HepG2 (cell line): ENCODE results near the gene PRR22. TPM values are rescaled to one million over a fixed set of nuclear protein-coding genes. Genes with fewer than 3 reads are reported as not detected.

ENCODE experiments used
- ATAC-seq: fragments of 200-7000 bp; cut with Tn5 transposase; 3 replicates; pipeline ENCODE4 v1.9.1; 2020; ENCODE audit warnings: mild to moderate bottlenecking, moderate library complexity
- BruUV-seq: library from RNA; stranded (reverse); fragments of 400-500 nt; replicated peaks from 2 replicates; lab custom pipeline; 2021; lab: Mats Ljungman, UMichigan
- CTCF ChIA-PET: fragments of 300-600 bp; formaldehyde crosslinking; extraction: SDS; loops from one replicate; lab custom pipeline; 2021; ENCODE audit warnings: low total read pairs, inconsistent platforms, low intra/inter-chr PET ratio; lab: Yijun Ruan, JAX
- POLR2A ChIA-PET: fragments of 350-600 bp; sonication (Branson Sonifier 250); formaldehyde crosslinking; loops from one replicate; lab custom pipeline; 2020; ENCODE audit warnings: antibody characterized with exemption, inconsistent platforms; lab: Yijun Ruan, JAX
- DNase-seq: peaks from one replicate; pipeline ENCODE4 v3.0.0-alpha.2; 2015; ENCODE audit warnings: low spot score
- FAIRE-seq: peaks from 3 replicates; lab custom pipeline; 2011; peaks lifted over from hg19 to GRCh38; lab: Jason Lieb, UNC
- H2AFZ ChIP-seq: one replicate; pipeline ENCODE4 v1.6.1; 2011; ENCODE audit warnings: low read length, inconsistent platforms
- H3K27ac ChIP-seq: fragments of 300-600 bp; 3 replicates; pipeline ENCODE4 v1.8.0; 2011; ENCODE audit warnings: mixed run types, mild to moderate bottlenecking, mixed read lengths, low read length, inconsistent platforms; ENCODE audit not compliant: insufficient read depth; ENCODE audit errors: extremely low read length
- H3K27me3 ChIP-seq, 2 experiments: fragments of 200-600 bp in 1 of 2; 2 replicates in 1 of 2; 3 replicates in 1 of 2; pipeline versions ENCODE4 v1.6.0 to v1.8.0; 2011; ENCODE audit warnings: low read length in 2 of 2, mild to moderate bottlenecking in 2 of 2, moderate library complexity in 2 of 2, inconsistent platforms in 1 of 2; ENCODE audit not compliant: insufficient read depth in 2 of 2, control insufficient read depth in 1 of 2
- H3K36me3 ChIP-seq, 2 experiments: fragments of 200-600 bp in 1 of 2; replicated peaks in 1 of 2; 2 replicates in 1 of 2; 3 replicates in 1 of 2; pipeline versions ENCODE4 v1.5.1 to v1.8.0; 2011; ENCODE audit warnings: low read length in 2 of 2, inconsistent platforms in 1 of 2; ENCODE audit not compliant: insufficient read depth in 2 of 2, control insufficient read depth in 1 of 2
- H3K4me1 ChIP-seq: 2 replicates; pipeline ENCODE4 v1.5.1; 2012; ENCODE audit warnings: low read length, inconsistent platforms; ENCODE audit not compliant: insufficient read depth
- H3K4me2 ChIP-seq: 2 replicates; pipeline ENCODE4 v1.6.0; 2011; ENCODE audit warnings: low read depth, low read length, inconsistent platforms
- H3K4me3 ChIP-seq, 3 experiments: fragments of 200-600 bp in 1 of 3; sonication (generic), shearing (Covaris generic) in 1 of 3; replicated peaks in 1 of 3; 2 replicates each; pipeline ENCODE4 v1.5.1; 2011 to 2016; ENCODE audit warnings: low read length in 3 of 3, inconsistent platforms in 2 of 3, low read depth in 2 of 3, mild to moderate bottlenecking in 2 of 3, control low read depth in 1 of 3, mixed read lengths in 1 of 3; ENCODE audit not compliant: insufficient read depth in 1 of 3
- H3K79me2 ChIP-seq: one replicate; pipeline ENCODE4 v1.6.1; 2011; ENCODE audit warnings: low read length, inconsistent platforms; ENCODE audit not compliant: insufficient read depth
- H3K9ac ChIP-seq: 2 replicates; pipeline ENCODE4 v1.6.0; 2011; ENCODE audit warnings: mild to moderate bottlenecking, low read depth, low read length, inconsistent platforms; ENCODE audit not compliant: insufficient read depth
- H3K9me3 ChIP-seq: 2 replicates; pipeline ENCODE4 v1.5.1; 2012; ENCODE audit warnings: mild to moderate bottlenecking, low read length
- H4K20me1 ChIP-seq: 2 replicates; pipeline ENCODE4 v1.6.0; 2011; ENCODE audit warnings: inconsistent platforms, mild to moderate bottlenecking, low read length, moderate library complexity; ENCODE audit not compliant: insufficient read depth
- LCORL ChIP-seq, 2 experiments: fragments of 450-650 bp in 1 of 2; sonication (generic) in 1 of 2; formaldehyde crosslinking in 1 of 2; IDR thresholded peaks; 2 replicates each; pipeline versions ENCODE4 v1.5.0 to v1.6.1; 2017 to 2020; ENCODE audit warnings: antibody characterized with exemption in 1 of 2, missing genetic modification reagents in 1 of 2
- MAFK ChIP-seq, 2 experiments: IDR thresholded peaks in 1 of 2; conservative IDR thresholded peaks in 1 of 2; 2 replicates each; pipeline ENCODE4 v1.6.1; 2011; ENCODE audit warnings: improper control_type of control experiment in 2 of 2, low read length in 2 of 2
- MZF1 ChIP-seq: sonication (generic); formaldehyde crosslinking; IDR thresholded peaks from 2 replicates; pipeline ENCODE4 v1.8.1; 2023; ENCODE audit warnings: mild to moderate bottlenecking, missing genetic modification reagents, borderline replicate concordance
- NCOR1 ChIP-seq: fragments of 200-600 bp; sonication (generic); IDR thresholded peaks from 2 replicates; pipeline ENCODE4 v1.7.0; 2017; ENCODE audit warnings: antibody characterized with exemption, low read length, borderline replicate concordance
- RBFOX2 ChIP-seq: fragments of 200-400 bp; formaldehyde crosslinking; IDR thresholded peaks from 2 replicates; pipeline ENCODE4 v1.6.1; 2017; ENCODE audit warnings: low read depth, mild to moderate bottlenecking, low read length
- THAP11 ChIP-seq: IDR thresholded peaks from 2 replicates; pipeline ENCODE4 v1.6.1; 2016; ENCODE audit warnings: missing biosample characterization, missing genetic modification reagents
- ZNF276 ChIP-seq: sonication (generic); formaldehyde crosslinking; IDR thresholded peaks from 2 replicates; pipeline ENCODE4 v1.4.0; 2020; ENCODE audit warnings: mild to moderate bottlenecking, low read depth, missing genetic modification reagents
- ZNF33B ChIP-seq: sonication (generic); formaldehyde crosslinking; IDR thresholded peaks from 2 replicates; pipeline ENCODE4 v1.5.1; 2020; ENCODE audit warnings: mild to moderate bottlenecking, missing genetic modification reagents
- ZNF431 ChIP-seq: sonication (generic); formaldehyde crosslinking; IDR thresholded peaks from 2 replicates; pipeline ENCODE4 v1.9.0; 2022; ENCODE audit warnings: missing genetic modification reagents, low read depth, mild to moderate bottlenecking, borderline replicate concordance
- ZNF510 ChIP-seq: sonication (generic); formaldehyde crosslinking; IDR thresholded peaks from 2 replicates; pipeline ENCODE4 v1.4.0; 2020; ENCODE audit warnings: low read depth, mild to moderate bottlenecking, missing genetic modification reagents
- ZNF749 ChIP-seq: sonication (generic); formaldehyde crosslinking; IDR thresholded peaks from 2 replicates; pipeline ENCODE4 v1.8.0; 2022; ENCODE audit warnings: mild to moderate bottlenecking, missing genetic modification reagents, moderate library complexity, borderline replicate concordance
- ZNF770 ChIP-seq: sonication (generic); formaldehyde crosslinking; IDR thresholded peaks from 2 replicates; pipeline ENCODE4 v1.5.0; 2020; ENCODE audit warnings: mild to moderate bottlenecking, missing genetic modification reagents
- ZSCAN25 ChIP-seq: sonication (generic); formaldehyde crosslinking; IDR thresholded peaks from 2 replicates; pipeline ENCODE4 v1.8.0; 2022; ENCODE audit warnings: mild to moderate bottlenecking, missing genetic modification reagents
- WGBS: methylation state at CpG from one replicate; pipeline ENCODE4 v1.1.6; 2017; ENCODE audit warnings: low lambda C conversion rate; 5-methylcytosine and 5-hydroxymethylcytosine counted together
- in situ Hi-C: cut with HindIII; loops from 2 replicates; pipeline ENCODE4 v1.10.0; 2017; ENCODE audit warnings: low pct_unique_long_range_greater_than_20kb; ENCODE audit not compliant: extremely low pct_ligation_motif_present
- intact Hi-C: fragments of 100-400 bp; cut with micrococcal nuclease; formaldehyde crosslinking; loops from one replicate; pipeline ENCODE4 v1.10.0; 2022; ENCODE audit not compliant: unreplicated experiment
- polyA plus RNA-seq, 8 experiments: library from polyadenylated mRNA; depleted of rRNA in 3 of 8; stranded (reverse) in 7 of 8; unstranded in 1 of 8; fragments of >200 nt; fragmentation: Illumina TruSeq in 4 of 8; extraction: Trizol in 4 of 8; gene quantifications; 2 replicates each; pipeline versions ENCODE4 v1.2.1 to v1.2.3, GENCODE V29; 2011 to 2016; ENCODE audit warnings: low read depth in 4 of 8, missing spikeins in 1 of 8, mixed read lengths in 1 of 8; ENCODE audit not compliant: insufficient read depth in 1 of 8
- total RNA-seq, 5 experiments: library from RNA; depleted of rRNA; stranded (reverse); fragments of >200 nt; fragmentation: Illumina TruSeq; extraction: Trizol; gene quantifications; 2 replicates each; pipeline ENCODE4 v1.2.3, GENCODE V29; 2016; ENCODE audit warnings: low read depth in 1 of 5
- TF ChIP-seq, protein P1 (sequence below): sonication (generic); formaldehyde crosslinking; IDR thresholded peaks from 2 replicates; pipeline ENCODE4 v1.8.0; 2022; ENCODE audit warnings: missing genetic modification reagents, mild to moderate bottlenecking, inconsistent platforms, borderline replicate concordance

PRR22 gene
- total and polyA plus RNA-seq, 2 of the 13 experiments (the other 11 are each of a cell fraction or from before 2014, with no cell fraction given): 0.84 to 2.3 TPM

- Histone ChIP-seq H4K20me1 (no peaks in the 10 kb centered on the region), H3K4me3 (no peak overlapping the region), H3K4me1 (peaks cover 32% of the 10 kb centered on the region), H3K79me2 (no peaks in the 10 kb centered on the region), H3K9me3 (no peaks in the 10 kb centered on the region), H3K27ac (no peak overlapping the region), H3K27me3 (no peaks in the 10 kb centered on the region), H2AFZ (no peak overlapping the region), H3K4me2 (no peak overlapping the region), H3K9ac (no peak overlapping the region), H3K36me3 (no peaks in the 10 kb centered on the region)
- POLR2A ChIA-PET: interaction anchor here (1.0 to 2.6 kb wide), 4 partner anchors 9 to 193 kb away, joined by 3 to 15 read pairs (median 5); partner anchors contain the start of genes NDUFA11 and VMAC
- in situ Hi-C loops (loop anchor here (5.0 kb wide), 1 partner anchor 84 kb away; no protein-coding TSS in a partner anchor), intact Hi-C loops (loop anchor here (10.0 kb wide), 1 partner anchor 217 kb away; no protein-coding TSS in a partner anchor)
- BruUV-seq: no TSS peak
- CTCF ChIA-PET: no interaction called here
- ATAC-seq: no peak
- no peak for DNase-seq
- TF ChIP-seq ZSCAN25 (CRISPR knock-in tag) (no peak), ZNF431 (CRISPR knock-in tag) (no peak), ZNF33B (no peak), ZNF749 (CRISPR knock-in tag) (no peak), MZF1 (no peak), ZNF276 (CRISPR knock-in tag) (no peak), RBFOX2 (no peak), MAFK (conservative IDR thresholded peaks at IDR 0.05 in 1 of 2, IDR thresholded peaks at IDR 0.05 in 1 of 2; ENCODE audit: low read length in 2 of 2) (no peak), THAP11 (CRISPR knock-in tag) (no peak), NCOR1 (no peak), ZNF770 (CRISPR knock-in tag) (no peak), LCORL (IDR thresholded peaks at IDR 0.05) (no peak), LCORL (CRISPR knock-in tag; IDR thresholded peaks at IDR 0.05) (no peak), ZNF510 (CRISPR knock-in tag) (no peak)
- TF ChIP-seq, protein P1, sequence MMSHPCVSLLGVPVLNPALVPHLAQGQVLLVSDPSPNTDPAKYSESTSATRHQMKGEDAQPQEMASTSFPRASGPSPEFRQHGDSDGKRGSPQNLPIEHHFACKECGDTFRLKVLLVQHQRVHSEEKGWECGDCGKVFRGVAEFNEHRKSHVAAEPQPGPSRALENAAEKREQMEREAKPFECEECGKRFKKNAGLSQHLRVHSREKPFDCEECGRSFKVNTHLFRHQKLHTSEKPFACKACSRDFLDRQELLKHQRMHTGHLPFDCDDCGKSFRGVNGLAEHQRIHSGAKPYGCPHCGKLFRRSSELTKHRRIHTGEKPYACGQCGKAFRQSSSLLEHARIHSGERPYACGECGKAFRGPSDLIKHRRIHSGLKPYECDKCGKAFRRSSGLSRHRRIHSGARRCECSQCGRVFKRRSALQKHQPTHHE: no peak
- no peak for FAIRE-seq
- 97% methylated on average over 14 of the region's 21 CpGs for WGBS
Measured at GRCh38 chr19:5808120-5808816, 23.7 kb upstream of the PRR22 start.
